GM19397 (cell line): Measurements from ENCODE around the gene HEPACAM.

Source experiments
- ATAC-seq: cut with Tn5 transposase; IDR thresholded peaks from one replicate; pipeline ENCODE4 v1.9.1; 2021; ENCODE audit warnings: mild to moderate bottlenecking, moderate library complexity; ENCODE audit not compliant: unreplicated experiment

The HEPACAM gene

GRCh38 chr11:124886476-124886875, 49.4 kb downstream of the HEPACAM start:
- no peak for ATAC-seq

GRCh38 chr11:124884869-124885479, 50.9 kb downstream of the HEPACAM start:
- no peak for ATAC-seq

GRCh38 chr11:124884340-124884739, 51.5 kb downstream of the HEPACAM start:
- ATAC-seq, result no peak

GRCh38 chr11:124882339-124883071, 53.3 kb downstream of the HEPACAM start:
- no peak for ATAC-seq

GRCh38 chr11:124880958-124881357, 54.9 kb downstream of the HEPACAM start:
- no peak for ATAC-seq

- no peak for ATAC-seq
Measured at GRCh38 chr11:124880290-124880611, 55.6 kb downstream of the HEPACAM start.

- ATAC-seq, result no peak
Measured at GRCh38 chr11:124879493-124880289, 56.2 kb downstream of the HEPACAM start.

- no peak for ATAC-seq
Measured at GRCh38 chr11:124878759-124879492, 56.9 kb downstream of the HEPACAM start.

- ATAC-seq, result no peak
Measured at GRCh38 chr11:124877910-124878758, 57.7 kb downstream of the HEPACAM start.

GRCh38 chr11:124877631-124877909, 58.3 kb downstream of the HEPACAM start:
- no peak for ATAC-seq

GRCh38 chr11:124876818-124877630, 58.8 kb downstream of the HEPACAM start:
- ATAC-seq, result no peak

GRCh38 chr11:124875943-124876817, 59.7 kb downstream of the HEPACAM start:
- ATAC-seq, result peak; percentile 90

- no peak for ATAC-seq
Measured at GRCh38 chr11:124875401-124875800, 60.4 kb downstream of the HEPACAM start.

GRCh38 chr11:124874571-124875255, 61.1 kb downstream of the HEPACAM start:
- ATAC-seq, result no peak

- ATAC-seq, result no peak
Measured at GRCh38 chr11:124873951-124874350, 61.9 kb downstream of the HEPACAM start.

GRCh38 chr11:124872741-124873140, 63.1 kb downstream of the HEPACAM start:
- no peak for ATAC-seq

GRCh38 chr11:124872280-124872679, 63.6 kb downstream of the HEPACAM start:
- no peak for ATAC-seq

- no peak for ATAC-seq
Measured at GRCh38 chr11:124870430-124870829, 65.4 kb downstream of the HEPACAM start.
